Astrocyte (in vitro differentiated cells and primary cell): Measurements from ENCODE around the gene OR4A16. TPM values are rescaled to one million over a fixed set of nuclear protein-coding genes. Genes with fewer than 3 reads are reported as not detected.

Source experiments
- total RNA-seq: library from RNA; stranded (reverse); gene quantifications from 2 replicates; pipeline ENCODE4 v1.2.1, GENCODE V29; 2021

Gene OR4A16
- total RNA-seq, 1 donor from 2014 or later = not detected

Other genes with a start within 250 kb of the OR4A16 start
- not detected in 2 replicates for gene TRIM48, start 81.0 kb upstream of the OR4A16 start, total RNA-seq
- gene OR4A15, start 24.8 kb downstream of the OR4A16 start, total RNA-seq = not detected in 2 replicates
- gene OR4C15, start 211.3 kb downstream of the OR4A16 start, total RNA-seq = not detected in 2 replicates
- gene OR4C16, start 228.9 kb downstream of the OR4A16 start, total RNA-seq = not detected in 2 replicates